MG63 (cell line): ENCODE data around the gene EHMT2. TPM values are rescaled to one million over a fixed set of nuclear protein-coding genes. Genes with fewer than 3 reads are reported as not detected.
"Not testable (repeated sequence)": the region's sequence is repeated elsewhere in the genome, so short reads cannot be mapped to it uniquely, and the experiment has no call there.

Experiments
- DNase-seq: peaks from one replicate; pipeline ENCODE4 v3.0.0-alpha.2; 2020
- H3K27me3 ChIP-seq: fragments of 250-450 bp; sonication (Bioruptor Pico); 2 replicates; pipeline ENCODE4 v1.5.1; 2020; ENCODE audit warnings: mild to moderate bottlenecking, moderate library complexity
- H3K36me3 ChIP-seq: fragments of 250-450 bp; sonication (Bioruptor Pico); 2 replicates; pipeline ENCODE4 v1.5.1; 2020; ENCODE audit warnings: mild to moderate bottlenecking, moderate library complexity
- H3K4me3 ChIP-seq: fragments of 250-450 bp; sonication (Bioruptor Pico); 2 replicates; pipeline ENCODE4 v1.5.1; 2020; ENCODE audit warnings: mild to moderate bottlenecking, moderate library complexity
- H3K9me3 ChIP-seq: fragments of 250-450 bp; sonication (Bioruptor Pico); 2 replicates; pipeline ENCODE4 v1.5.1; 2020; ENCODE audit warnings: mild to moderate bottlenecking, moderate library complexity
- total RNA-seq: library from RNA; depleted of rRNA; stranded (reverse); fragments of >200 nt; shearing (Covaris generic); gene quantifications from 2 replicates; pipeline ENCODE4 v1.2.3, GENCODE V29; 2014; ENCODE audit warnings: low replicate concordance; rRNA removed

The EHMT2 gene
- total RNA-seq = 30.4 and 38.9 TPM in 2 replicates

DNA sequence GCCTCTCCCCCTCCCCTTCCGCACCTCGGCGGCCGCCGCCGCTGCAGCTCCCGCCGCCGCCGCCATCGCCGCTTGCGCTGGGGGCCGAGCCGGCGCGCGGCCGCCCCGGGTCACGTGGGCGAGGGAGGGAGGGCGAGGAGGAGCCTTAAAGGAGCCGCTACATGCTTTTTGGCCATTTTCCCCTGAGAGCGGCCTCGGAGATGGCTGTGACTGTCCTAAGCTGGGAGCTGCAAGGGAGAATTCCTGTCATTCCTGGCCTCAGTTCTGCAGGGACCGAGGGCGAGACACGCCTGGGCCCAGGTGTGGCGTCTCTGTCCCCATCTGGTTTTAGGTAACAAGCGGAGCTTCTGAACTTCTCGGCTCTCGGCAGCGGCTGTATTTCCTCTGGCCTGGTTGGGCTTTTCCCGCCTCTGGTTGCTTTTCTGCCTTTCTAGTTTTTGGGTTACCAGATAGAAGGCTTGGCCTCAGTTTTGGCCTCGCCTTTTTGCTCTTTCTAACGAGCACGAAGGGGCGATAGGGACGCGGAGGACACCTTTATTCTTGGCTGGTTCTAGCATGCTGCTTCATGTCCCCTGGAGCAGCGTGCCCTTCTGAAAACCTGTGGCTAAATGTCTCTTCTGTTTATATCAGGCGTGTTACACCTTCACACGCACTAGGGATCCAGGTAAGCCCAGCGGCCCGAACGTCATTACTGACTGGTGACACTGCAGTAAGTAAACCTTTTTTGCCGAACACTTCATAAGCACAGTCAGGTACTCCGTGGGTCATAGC is at the start of gene EHMT2:
EHMT2 (minus strand) TSS at position 87 of the 771 bp plus-strand sequence; CDS start at position 66, 21 bp downstream.
- H3K36me3 ChIP-seq = peaks cover 6% of the 10 kb centered on the region; the same call in 1 of the 2 replicates
- H3K4me3 ChIP-seq = peak within 1 kb of the TSS; percentile 73
- DNase-seq = peak; percentile 79
- H3K9me3 ChIP-seq = no peaks in the 10 kb centered on the region
- no peaks in the 10 kb centered on the region for H3K27me3 ChIP-seq

- Histone ChIP-seq H3K27me3 (no peaks in the 10 kb centered on the region), H3K9me3 (no peaks in the 10 kb centered on the region), H3K4me3 (no peak overlapping the region), H3K36me3 (peaks cover 9% of the 10 kb centered on the region)
- DNase-seq = no peak
These were observed 49.7 kb upstream of the EHMT2 start for GRCh38 chr6:31947070-31947675.

DNA sequence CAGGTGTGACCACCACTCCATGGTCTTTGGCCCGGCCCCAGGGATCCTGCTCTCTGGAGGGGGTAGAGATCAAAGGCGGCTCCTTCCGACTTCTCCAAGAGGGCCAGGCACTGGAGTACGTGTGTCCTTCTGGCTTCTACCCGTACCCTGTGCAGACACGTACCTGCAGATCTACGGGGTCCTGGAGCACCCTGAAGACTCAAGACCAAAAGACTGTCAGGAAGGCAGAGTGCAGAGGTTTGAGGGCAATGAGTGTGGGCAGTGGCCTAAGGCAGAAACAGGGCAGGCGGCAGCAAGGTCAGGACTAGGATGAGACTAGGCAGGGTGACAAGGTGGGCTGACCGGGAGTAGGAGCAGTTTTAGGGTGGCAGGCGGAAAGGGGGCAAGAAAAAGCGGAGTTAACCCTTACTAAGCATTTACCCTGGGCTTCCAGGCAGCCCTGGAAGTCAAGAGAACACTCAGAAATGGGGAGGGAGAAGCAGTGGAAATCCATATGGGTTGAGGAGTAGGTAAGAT is 48.9 kb upstream of the EHMT2 start:
- H3K36me3 ChIP-seq = peaks cover 2% of the 10 kb centered on the region; the same call in 1 of the 2 replicates
- no peak for DNase-seq
- H3K27me3 ChIP-seq = no peaks in the 10 kb centered on the region
- H3K9me3 ChIP-seq = no peaks in the 10 kb centered on the region
- no peak overlapping the region for H3K4me3 ChIP-seq

DNA sequence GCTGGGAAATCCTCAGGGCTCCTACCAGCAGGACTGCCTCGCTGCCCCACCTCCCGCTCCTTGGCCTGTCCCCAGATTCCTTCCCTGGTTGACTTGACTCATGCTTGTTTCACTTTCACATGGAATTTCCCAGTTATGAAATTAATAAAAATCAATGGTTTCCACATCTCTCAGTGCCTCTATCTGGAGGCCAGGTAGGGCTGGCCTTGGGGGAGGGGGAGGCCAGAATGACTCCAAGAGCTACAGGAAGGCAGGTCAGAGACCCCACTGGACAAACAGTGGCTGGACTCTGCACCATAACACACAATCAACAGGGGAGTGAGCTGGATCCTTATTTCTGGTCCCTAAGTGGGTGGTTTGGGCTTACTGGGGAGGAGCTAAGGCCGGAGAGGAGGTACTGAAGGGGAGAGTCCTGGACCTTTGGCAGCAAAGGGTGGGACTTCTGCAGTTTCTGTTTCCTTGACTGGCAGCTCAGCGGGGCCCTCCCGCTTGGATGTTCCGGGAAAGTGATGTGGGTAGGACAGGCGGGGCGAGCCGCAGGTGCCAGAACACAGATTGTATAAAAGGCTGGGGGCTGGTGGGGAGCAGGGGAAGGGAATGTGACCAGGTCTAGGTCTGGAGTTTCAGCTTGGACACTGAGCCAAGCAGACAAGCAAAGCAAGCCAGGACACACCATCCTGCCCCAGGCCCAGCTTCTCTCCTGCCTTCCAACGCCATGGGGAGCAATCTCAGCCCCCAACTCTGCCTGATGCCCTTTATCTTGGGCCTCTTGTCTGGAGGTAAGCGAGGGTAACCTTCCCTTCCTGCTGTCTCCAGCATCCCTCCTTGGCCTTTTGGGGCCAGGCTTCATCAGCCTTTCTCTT is 48.2 kb upstream of the EHMT2 start, which contains the start of gene CFB:
CFB (plus strand) TSS at position 589 of the 863 bp plus-strand sequence; CDS start at position 716, 127 bp downstream.
- Histone ChIP-seq H3K9me3 (no peaks in the 10 kb centered on the region), H3K4me3 (peak within 1 kb of the TSS; percentile 38), H3K27me3 (no peaks in the 10 kb centered on the region), H3K36me3 (no peaks in the 10 kb centered on the region)
- DNase-seq = peak; percentile 89

- peak overlapping the region; percentile 38; the same call in 1 of the 2 replicates for H3K4me3 ChIP-seq
- H3K27me3 ChIP-seq = no peaks in the 10 kb centered on the region
- H3K9me3 ChIP-seq = no peaks in the 10 kb centered on the region
- DNase-seq = no peak
- H3K36me3 ChIP-seq = no peaks in the 10 kb centered on the region
These were observed 47.6 kb upstream of the EHMT2 start for GRCh38 chr6:31945154-31945506.

GRCh38 chr6:31943742-31944141 is 46.2 kb upstream of the EHMT2 start:
- DNase-seq = no peak
- no peak overlapping the region for H3K4me3 ChIP-seq
- no peaks in the 10 kb centered on the region for H3K27me3 ChIP-seq
- H3K36me3 ChIP-seq = no peaks in the 10 kb centered on the region
- H3K9me3 ChIP-seq = no peaks in the 10 kb centered on the region

DNA sequence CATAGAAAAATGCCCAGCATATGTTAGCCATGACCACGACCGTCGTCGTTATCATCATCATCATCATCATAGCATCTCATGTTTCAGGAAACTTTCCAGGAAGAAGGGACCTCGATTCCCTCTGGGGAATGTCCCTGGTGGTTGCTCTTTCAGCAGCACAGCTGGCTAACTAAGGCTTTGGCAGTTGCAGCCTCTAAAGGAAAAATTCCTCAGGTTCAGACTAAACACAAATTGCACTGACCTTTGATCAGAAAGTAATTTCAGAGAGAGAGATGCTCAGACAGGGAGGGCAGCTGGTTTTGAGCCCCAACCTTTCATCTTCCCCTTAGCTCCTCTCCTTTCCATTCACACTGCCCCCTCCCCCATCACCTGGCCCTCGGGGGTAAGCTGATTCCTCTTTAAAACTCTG is 42.8 kb upstream of the EHMT2 start:
- no peak for DNase-seq
- Histone ChIP-seq H3K4me3 (no peak overlapping the region), H3K27me3 (no peaks in the 10 kb centered on the region), H3K36me3 (no peaks in the 10 kb centered on the region), H3K9me3 (no peaks in the 10 kb centered on the region)

GRCh38 chr6:31935823-31936222 is 38.3 kb upstream of the EHMT2 start:
- Histone ChIP-seq H3K9me3 (no peaks in the 10 kb centered on the region), H3K36me3 (no peaks in the 10 kb centered on the region), H3K4me3 (no peak overlapping the region), H3K27me3 (no peaks in the 10 kb centered on the region)
- DNase-seq = no peak

DNA sequence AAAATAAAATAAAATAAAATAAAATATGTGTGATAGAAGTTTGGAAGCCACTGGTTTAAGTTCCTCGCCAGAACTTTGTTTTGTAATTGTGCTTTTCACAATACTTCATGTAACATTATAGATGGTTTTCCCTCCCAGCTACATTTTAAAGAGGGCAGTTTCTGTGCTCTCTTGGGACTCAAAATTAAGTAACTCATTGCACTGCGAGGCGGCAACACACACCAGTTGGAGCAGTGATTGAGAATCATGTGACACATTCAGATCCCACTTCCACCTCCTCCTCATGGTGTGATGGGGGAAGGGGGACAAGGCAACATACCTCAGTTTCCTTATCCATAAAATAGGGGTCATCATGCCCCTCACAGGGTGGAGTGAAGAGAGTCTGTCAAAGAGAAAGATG is 37.5 kb upstream of the EHMT2 start:
- H3K27me3 ChIP-seq = no peaks in the 10 kb centered on the region
- DNase-seq = no peak
- no peaks in the 10 kb centered on the region for H3K36me3 ChIP-seq
- H3K4me3 ChIP-seq = no peak overlapping the region
- H3K9me3 ChIP-seq = no peaks in the 10 kb centered on the region

- Histone ChIP-seq H3K4me3 (no peak overlapping the region), H3K36me3 (no peaks in the 10 kb centered on the region)
These were observed 36.0 kb upstream of the EHMT2 start for GRCh38 chr6:31933537-31933936.

GRCh38 chr6:31932137-31932536 is 34.6 kb upstream of the EHMT2 start:
- H3K4me3 ChIP-seq, H3K36me3 ChIP-seq, H3K9me3 ChIP-seq, DNase-seq, H3K27me3 ChIP-seq: not testable (repeated sequence)

More at GRCh38 chr6:31933537-31933936, 36.0 kb upstream of the EHMT2 start:
- DNase-seq = no peak
- no peaks in the 10 kb centered on the region for H3K9me3 ChIP-seq
- no peaks in the 10 kb centered on the region for H3K27me3 ChIP-seq

- Histone ChIP-seq H3K36me3 (no peaks in the 10 kb centered on the region), H3K9me3 (no peaks in the 10 kb centered on the region), H3K27me3 (no peaks in the 10 kb centered on the region), H3K4me3 (no peak overlapping the region)
- DNase-seq = no peak
These were observed 33.5 kb upstream of the EHMT2 start for GRCh38 chr6:31930962-31931361.

DNA sequence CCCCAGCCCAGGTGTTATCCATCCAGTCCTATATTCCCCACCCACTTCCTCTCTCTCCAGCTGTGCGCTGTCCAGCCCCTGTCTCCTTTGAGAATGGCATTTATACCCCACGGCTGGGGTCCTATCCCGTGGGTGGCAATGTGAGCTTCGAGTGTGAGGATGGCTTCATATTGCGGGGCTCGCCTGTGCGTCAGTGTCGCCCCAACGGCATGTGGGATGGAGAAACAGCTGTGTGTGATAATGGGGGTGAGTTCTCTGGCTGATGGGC is 31.1 kb upstream of the EHMT2 start:
- DNase-seq = no peak
- no peak overlapping the region for H3K4me3 ChIP-seq
- no peaks in the 10 kb centered on the region for H3K9me3 ChIP-seq
- H3K27me3 ChIP-seq = no peaks in the 10 kb centered on the region
- H3K36me3 ChIP-seq = no peaks in the 10 kb centered on the region

GRCh38 chr6:31927863-31928671 is 30.6 kb upstream of the EHMT2 start:
- no peak for DNase-seq
- no peaks in the 10 kb centered on the region for H3K27me3 ChIP-seq
- no peak overlapping the region for H3K4me3 ChIP-seq
- no peaks in the 10 kb centered on the region for H3K9me3 ChIP-seq
- H3K36me3 ChIP-seq = no peaks in the 10 kb centered on the region

DNA sequence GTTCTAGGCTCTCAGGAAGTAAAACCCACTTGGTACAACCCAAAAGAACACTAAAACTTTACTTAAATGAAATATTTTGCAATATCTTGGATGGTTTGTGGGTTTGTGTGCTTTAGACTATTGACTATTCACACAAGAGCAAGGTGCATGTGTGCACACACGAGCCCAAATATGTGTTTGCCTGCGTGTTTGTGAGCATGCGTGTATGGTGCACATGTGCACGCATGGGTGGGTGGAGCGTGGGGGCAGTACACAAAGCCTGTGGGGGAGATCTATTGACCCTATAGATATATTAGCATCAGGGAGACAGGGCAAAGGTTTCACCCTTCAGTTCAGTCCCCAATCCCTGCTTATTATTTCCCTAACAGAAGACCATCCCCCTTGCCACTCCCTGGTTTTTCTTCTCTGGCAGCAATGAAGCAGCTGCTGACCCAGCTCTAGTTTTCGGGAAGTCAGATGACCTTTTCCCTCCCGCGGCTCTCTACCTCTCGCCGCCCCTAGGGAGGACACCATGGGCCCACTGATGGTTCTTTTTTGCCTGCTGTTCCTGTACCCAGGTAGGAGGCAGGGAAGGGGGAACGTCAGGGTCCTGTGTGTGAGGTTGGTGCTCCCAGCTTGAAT is 29.9 kb upstream of the EHMT2 start, which contains the start of gene C2:
C2 (plus strand) TSS at position 476 of the 621 bp plus-strand sequence; CDS start at position 512, 36 bp downstream.
- DNase-seq = no peak
- Histone ChIP-seq H3K9me3 (no peaks in the 10 kb centered on the region), H3K36me3 (no peaks in the 10 kb centered on the region), H3K4me3 (no peak within 1 kb of the TSS), H3K27me3 (no peaks in the 10 kb centered on the region)

- DNase-seq = no peak
- no peaks in the 10 kb centered on the region for H3K27me3 ChIP-seq
These were observed 25.4 kb upstream of the EHMT2 start for GRCh38 chr6:31922942-31923341.

More at GRCh38 chr6:31922942-31923341, 25.4 kb upstream of the EHMT2 start:
- Histone ChIP-seq H3K4me3 (no peak overlapping the region), H3K36me3 (no peaks in the 10 kb centered on the region), H3K9me3 (no peaks in the 10 kb centered on the region)
